DND-41 (cell line): ENCODE results near the gene TCAP.

Source experiments
- EZH2 ChIP-seq: IDR thresholded peaks from 3 replicates; pipeline ENCODE4 v1.6.1; 2012; ENCODE audit warnings: borderline replicate concordance, low read depth, mild to moderate bottlenecking, moderate library complexity, low read length, inconsistent platforms; ENCODE audit not compliant: severe bottlenecking
- TF ChIP-seq, protein P1 (sequence below): IDR thresholded peaks from 2 replicates; pipeline ENCODE4 v1.5.1; 2012; ENCODE audit warnings: borderline replicate concordance, low read length, moderate library complexity, mild to moderate bottlenecking; ENCODE audit not compliant: poor library complexity, severe bottlenecking; ENCODE audit errors: extremely low read depth

DNA sequence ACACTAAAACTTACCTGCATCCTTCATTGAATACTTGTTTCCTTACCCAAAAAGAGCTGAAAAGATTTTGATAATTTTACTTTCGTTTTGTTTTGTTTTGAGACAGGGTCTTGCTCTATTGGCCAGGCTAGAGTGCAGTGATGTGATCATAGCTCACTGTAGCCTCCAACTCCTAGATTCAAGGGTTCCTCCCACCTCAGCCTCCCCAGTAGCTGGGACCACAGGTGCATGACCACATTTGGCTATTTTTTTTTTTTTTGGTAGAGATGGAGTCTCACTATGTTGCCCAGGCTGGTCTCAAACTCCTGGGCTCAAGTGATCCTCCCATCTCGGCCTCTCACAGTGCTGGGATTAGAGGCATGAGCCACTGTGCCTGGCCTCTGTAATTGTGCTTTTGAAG is 10.0 kb upstream of the TCAP start:
- TF ChIP-seq, protein P1, sequence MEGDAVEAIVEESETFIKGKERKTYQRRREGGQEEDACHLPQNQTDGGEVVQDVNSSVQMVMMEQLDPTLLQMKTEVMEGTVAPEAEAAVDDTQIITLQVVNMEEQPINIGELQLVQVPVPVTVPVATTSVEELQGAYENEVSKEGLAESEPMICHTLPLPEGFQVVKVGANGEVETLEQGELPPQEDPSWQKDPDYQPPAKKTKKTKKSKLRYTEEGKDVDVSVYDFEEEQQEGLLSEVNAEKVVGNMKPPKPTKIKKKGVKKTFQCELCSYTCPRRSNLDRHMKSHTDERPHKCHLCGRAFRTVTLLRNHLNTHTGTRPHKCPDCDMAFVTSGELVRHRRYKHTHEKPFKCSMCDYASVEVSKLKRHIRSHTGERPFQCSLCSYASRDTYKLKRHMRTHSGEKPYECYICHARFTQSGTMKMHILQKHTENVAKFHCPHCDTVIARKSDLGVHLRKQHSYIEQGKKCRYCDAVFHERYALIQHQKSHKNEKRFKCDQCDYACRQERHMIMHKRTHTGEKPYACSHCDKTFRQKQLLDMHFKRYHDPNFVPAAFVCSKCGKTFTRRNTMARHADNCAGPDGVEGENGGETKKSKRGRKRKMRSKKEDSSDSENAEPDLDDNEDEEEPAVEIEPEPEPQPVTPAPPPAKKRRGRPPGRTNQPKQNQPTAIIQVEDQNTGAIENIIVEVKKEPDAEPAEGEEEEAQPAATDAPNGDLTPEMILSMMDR: no peak
- TF ChIP-seq EZH2: no peak
